GM21723 (cell line): ENCODE measurements around the gene MRPL2.
"Not testable (repeated sequence)": the region's sequence is repeated elsewhere in the genome, so short reads cannot be mapped to it uniquely, and the experiment has no call there.

ENCODE experiments used
- ATAC-seq: cut with Tn5 transposase; IDR thresholded peaks from one replicate; pipeline ENCODE4 v1.9.1; 2021; ENCODE audit warnings: mild to moderate bottlenecking, moderate library complexity; ENCODE audit not compliant: unreplicated experiment

MRPL2 gene

GRCh38 chr6:43082806-43083655 lies 23.8 kb upstream of the MRPL2 start:
- no peak for ATAC-seq

- not testable (repeated sequence) for ATAC-seq
Observed at GRCh38 chr6:43081922-43082321, 22.7 kb upstream of the MRPL2 start.

DNA sequence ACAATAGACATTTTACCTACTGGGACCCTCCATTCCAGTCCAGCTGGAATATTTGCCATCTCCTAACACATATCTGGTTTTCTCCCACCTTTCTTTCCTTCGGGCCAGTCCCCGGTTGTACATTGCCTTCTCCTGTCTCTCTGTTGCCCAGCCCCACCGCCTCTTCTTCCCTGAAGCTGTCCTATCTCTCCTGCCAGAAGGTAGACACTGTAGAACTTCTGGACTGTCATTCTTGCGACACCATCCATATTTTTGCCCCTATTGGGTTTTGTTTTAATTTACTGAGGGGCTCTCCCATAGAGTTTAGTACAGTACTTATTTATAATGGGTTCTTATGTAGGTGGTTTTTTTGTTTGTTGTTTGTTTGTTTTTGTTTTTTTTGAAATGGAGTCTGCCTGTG lies 21.8 kb upstream of the MRPL2 start:
- no peak for ATAC-seq

- ATAC-seq = no peak
Observed at GRCh38 chr6:43078691-43079090, 19.5 kb upstream of the MRPL2 start.

DNA sequence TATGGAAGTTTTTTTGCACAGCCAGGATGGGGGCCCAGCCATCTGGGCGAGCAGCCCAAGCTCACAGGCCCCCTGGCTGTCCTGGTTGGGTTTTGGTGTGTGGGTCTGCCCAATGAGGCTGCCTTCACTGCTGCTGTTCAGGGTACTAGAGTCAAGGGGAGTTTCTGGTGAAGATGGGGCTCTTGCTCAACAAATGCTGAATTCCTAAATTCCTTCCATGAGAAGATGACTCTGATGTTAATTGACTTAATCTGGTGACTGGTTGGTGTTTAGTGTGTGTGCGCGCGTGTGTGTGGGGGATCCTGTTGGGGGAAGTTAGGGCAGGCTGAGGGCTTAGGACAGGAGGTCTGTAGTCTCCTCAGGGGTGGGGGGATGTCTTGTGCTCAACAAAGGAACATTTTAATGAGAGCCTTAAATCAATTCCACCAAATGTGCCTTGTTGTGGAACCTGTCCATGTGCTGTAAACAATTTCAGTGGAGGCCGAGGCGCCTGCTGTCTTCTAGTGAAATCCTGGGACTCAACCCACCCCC lies 18.8 kb upstream of the MRPL2 start:
- no peak for ATAC-seq

GRCh38 chr6:43077333-43077809 lies 18.1 kb upstream of the MRPL2 start:
- no peak for ATAC-seq

GRCh38 chr6:43076464-43077332 lies 17.5 kb upstream of the MRPL2 start:
- no peak for ATAC-seq

DNA sequence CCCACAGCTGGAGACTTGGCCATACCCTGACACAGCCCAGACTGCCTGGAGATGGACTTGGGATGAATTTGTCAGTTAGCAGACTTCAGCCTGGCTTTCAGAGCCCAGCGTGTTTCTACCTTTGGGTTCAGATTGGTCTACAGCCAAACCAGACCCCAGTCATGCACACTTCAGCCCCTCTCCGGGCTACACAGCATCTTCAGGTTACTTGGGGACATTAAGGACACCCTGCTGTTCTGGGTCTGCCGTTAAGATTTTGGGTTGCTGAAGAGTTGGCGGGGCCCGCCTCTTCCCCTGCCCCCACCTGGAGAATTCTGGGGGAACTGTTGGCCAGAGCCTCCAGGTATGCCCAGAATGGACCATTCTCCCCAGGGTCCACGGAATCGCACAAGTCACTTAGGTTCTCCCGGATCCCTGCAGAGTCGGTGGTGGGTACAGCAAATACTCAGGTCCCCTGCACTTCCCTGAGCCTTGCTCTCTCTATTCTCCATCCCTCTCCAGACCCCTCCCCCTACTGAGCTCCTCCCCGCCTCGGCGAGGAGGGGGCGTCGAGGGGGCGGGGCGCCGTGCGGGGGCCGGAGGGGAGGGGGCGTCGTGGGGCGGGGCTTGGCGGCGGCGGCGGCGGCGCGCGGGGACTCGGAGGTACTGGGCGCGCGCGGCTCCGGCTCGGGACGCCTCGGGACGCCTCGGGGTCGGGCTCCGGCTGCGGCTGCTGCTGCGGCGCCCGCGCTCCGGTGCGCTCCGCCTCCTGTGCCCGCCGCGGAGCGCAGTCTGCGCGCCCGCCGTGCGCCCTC lies 16.6 kb upstream of the MRPL2 start, which contains the start of gene PTK7:
Gene PTK7 (plus strand): TSS at position 645 of the 794 bp plus-strand sequence. CDS start 175 bp downstream, outside the sequence.
- ATAC-seq = no peak

DNA sequence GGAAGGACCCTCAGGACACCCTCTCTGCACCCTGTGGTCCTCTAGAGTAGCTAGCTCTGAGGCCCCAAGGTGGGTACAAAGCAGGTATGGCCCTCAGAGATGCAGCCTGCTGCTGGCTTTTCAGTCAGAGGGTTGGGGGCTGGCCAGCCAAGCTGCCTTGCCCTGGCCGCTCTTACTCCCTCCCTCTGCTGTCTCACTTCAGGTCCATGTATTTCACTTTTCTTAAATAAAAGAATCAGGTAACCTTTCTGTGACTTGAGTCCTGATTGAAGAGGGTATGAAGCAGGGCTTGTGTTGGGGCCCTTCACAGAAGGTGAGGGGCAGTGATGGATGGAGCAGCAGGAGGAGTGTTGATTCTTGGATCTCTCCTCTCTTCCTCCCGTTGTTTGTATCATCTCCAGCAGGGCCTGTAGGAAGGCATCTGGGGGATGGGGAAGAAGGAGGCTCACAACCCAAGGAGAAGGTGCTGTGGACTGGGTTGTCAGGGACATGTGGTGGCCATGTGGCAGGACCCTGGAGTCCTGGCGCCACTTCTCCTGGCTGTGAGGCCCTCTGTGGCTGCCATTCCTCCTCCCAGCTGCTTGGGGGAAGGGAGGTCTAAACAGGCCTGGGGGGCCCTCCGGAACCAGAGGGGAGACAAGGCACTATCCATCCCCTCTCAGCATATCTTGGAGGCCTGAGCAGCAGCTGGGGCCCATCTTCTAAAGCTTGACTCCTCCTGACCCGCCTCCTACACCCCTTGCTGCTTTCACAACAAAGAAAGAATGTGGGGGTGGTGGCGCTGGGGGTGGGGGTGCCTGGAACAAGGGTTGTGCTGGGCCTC lies 15.8 kb upstream of the MRPL2 start:
- ATAC-seq = no peak

GRCh38 chr6:43070028-43070632 lies 10.9 kb upstream of the MRPL2 start:
- no peak for ATAC-seq

DNA sequence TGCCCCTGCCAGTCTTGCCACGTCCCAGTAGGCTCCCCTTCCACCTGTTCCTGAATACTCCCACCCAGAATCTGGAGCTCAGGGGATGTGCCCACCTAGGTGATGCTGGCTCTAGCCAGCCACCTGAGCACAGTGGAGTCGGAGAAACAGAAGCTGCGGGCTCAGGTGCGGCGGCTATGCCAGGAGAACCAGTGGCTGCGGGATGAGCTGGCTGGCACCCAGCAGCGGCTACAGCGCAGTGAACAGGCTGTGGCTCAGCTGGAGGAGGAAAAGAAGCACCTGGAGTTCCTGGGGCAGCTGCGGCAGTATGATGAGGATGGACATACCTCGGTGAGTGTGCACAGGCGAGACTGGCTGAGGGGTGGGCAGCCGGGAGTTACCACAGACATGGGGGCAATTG lies 3.6 kb upstream of the MRPL2 start:
- no peak for ATAC-seq

DNA sequence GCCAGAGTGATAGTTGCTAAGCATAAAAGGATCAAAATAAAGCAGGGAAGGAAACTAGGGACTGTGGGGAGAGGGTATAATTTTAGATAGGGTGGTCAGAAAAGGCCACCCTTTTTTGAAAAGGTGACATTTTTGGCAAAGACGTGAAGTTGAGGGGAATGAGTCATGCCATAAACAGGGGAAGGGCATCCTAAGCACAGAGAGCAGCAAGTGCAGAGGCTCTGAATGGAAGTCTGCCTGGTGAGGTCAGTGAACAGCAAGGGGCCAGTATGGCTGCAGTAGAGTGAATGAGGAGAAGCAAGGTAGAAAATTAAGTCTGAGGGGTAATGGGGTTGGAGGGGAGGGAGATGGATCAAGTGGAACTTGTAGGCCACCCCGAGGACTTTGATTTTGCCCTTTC lies 2.6 kb upstream of the MRPL2 start:
- ATAC-seq = no peak

DNA sequence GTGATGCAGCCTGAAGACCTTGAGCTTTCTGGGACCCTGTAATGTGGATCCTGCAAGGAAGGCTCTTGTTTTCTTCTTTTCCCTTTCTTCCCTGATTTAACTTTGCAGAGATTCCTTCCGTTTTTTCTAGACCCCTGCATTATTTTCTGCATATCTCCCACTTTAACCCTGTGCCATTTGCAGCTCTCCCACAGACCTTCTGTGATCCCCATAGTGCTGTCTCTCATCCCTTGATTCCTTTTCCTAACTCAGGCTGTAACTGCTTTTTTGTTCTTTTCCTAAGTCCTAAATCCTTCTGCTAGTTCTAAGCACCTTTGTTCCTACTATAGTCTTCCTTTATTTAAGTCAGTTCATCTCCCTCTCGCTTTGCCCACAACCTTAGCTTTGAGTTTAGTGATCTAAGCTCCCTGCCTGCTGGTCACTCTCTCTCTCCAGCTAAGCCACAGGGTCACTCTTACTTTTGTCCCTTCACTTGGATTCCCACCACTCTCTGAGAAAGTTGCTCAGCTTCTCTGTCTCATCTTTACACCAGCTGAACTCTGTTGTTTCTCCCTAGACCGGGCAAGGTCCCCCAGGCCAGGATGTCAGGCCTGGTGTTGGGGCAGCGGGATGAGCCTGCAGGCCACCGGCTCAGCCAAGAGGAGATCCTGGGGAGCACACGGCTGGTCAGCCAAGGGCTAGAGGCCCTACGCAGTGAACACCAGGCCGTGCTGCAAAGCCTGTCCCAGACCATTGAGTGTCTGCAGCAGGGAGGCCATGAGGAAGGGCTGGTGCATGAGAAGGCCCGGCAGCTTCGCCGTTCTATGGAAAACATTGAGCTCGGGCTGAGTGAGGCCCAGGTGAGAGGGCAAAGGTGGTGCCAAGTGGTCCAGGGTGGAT lies 1.8 kb upstream of the MRPL2 start:
- ATAC-seq = no peak

DNA sequence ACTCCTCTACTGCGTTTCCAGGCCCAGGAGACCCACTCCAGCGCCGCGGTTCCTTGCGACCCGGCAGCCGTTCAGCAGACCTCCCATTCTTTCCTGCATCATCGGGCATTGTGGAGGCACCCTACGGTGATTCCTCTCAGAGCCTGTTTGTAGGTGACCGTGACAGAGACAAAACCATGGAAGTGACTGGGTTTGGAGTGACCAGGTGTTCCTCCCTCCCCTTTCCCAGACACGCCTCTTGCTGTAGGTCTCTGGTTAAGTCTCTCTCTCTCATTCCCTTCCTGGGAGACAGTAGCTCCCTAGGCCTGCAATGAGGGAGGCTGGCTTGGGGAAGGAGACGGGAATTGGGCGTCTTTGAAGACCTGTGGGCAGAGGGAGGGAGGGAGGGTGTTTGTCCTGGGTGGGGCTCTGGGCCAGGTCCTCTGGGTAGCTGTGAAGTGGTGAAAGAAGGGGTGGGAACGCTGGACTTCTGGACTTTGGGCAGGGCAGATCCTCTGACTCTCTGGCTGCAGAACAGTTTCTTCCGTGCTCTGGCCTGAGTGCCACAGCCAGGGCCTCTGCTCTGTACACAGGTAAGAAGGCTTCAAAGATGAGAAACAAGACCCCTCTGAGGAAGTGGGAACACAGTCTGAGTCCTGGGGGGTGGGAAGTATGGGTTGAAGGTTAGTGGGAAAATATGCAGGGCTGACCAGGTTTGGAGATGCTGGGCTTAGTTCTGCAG lies 960 bp upstream of the MRPL2 start:
- no peak for ATAC-seq

DNA sequence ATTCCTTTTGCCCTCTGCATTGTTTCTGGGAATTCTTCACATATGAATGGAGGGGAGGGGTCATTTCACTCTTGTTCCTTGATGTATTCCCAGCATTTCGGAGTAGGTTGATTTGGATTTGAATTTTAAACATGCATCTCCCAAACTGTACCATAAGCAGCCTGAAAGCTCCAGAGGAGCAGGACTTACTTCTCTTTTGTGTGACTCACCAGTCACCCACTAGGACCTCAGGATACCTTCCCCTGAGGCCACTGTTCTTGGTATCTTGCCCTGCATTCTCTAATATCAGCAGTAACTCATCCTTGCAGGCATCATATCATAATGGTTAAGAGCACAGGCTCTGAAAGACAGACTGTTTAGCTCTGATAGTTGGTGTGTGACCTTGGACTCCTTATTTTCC lies 703 bp downstream of the MRPL2 start:
- no peak for ATAC-seq

- no peak for ATAC-seq
Observed at GRCh38 chr6:43055966-43056365, 3.3 kb downstream of the MRPL2 start.

- ATAC-seq = no peak
Observed at GRCh38 chr6:43054206-43054943, 4.9 kb downstream of the MRPL2 start.
